ENCODE measurements around the gene SERPINA4. TPM values are rescaled to one million over a fixed set of nuclear protein-coding genes. Genes with fewer than 3 reads are reported as not detected.

SERPINA4 gene
- total and polyA plus RNA-seq, 2 of the 13 experiments (the other 11 are each of a cell fraction or from before 2014, with no cell fraction given), result 39.1 to 57.8 TPM

GRCh38 chr14:94517248-94517640, 44.0 kb upstream of the SERPINA4 start (continued):
- TF ChIP-seq AFF4 (CRISPR knock-in tag; IDR thresholded peaks at IDR 0.05) (no peak), KDM5A (IDR thresholded peaks at IDR 0.05; ENCODE audit: borderline replicate concordance, low read length) (no peak), SIX1 (CRISPR knock-in tag; IDR thresholded peaks at IDR 0.05; ENCODE audit: borderline replicate concordance) (no peak), TFDP1 (CRISPR knock-in tag; IDR thresholded peaks at IDR 0.05; ENCODE audit: borderline replicate concordance) (no peak), ETS1 (CRISPR knock-in tag; IDR thresholded peaks at IDR 0.05) (no peak), MYC (CRISPR knock-in tag; IDR thresholded peaks at IDR 0.05; ENCODE audit: borderline replicate concordance) (no peak)

Measured in HepG2 (cell line).